Parietal lobe (tissue), 2 donors: ENCODE results near the gene SLC43A1. TPM values are rescaled to one million over a fixed set of nuclear protein-coding genes. Genes with fewer than 3 reads are reported as not detected.

Experiments
- small RNA-seq: library from RNA; depleted of rRNA; stranded (forward); fragments of <200 nt; gene quantifications from one replicate; pipeline ENCODE3, GENCODE V24; 2014; ENCODE audit warnings: low replicate concordance
- total RNA-seq: library from RNA; depleted of rRNA; stranded (reverse); fragments of >200 nt; gene quantifications from one replicate; pipeline ENCODE4 v1.2.3, GENCODE V29; 2014

Gene SLC43A1
- 2.2 TPM for total RNA-seq

DNA sequence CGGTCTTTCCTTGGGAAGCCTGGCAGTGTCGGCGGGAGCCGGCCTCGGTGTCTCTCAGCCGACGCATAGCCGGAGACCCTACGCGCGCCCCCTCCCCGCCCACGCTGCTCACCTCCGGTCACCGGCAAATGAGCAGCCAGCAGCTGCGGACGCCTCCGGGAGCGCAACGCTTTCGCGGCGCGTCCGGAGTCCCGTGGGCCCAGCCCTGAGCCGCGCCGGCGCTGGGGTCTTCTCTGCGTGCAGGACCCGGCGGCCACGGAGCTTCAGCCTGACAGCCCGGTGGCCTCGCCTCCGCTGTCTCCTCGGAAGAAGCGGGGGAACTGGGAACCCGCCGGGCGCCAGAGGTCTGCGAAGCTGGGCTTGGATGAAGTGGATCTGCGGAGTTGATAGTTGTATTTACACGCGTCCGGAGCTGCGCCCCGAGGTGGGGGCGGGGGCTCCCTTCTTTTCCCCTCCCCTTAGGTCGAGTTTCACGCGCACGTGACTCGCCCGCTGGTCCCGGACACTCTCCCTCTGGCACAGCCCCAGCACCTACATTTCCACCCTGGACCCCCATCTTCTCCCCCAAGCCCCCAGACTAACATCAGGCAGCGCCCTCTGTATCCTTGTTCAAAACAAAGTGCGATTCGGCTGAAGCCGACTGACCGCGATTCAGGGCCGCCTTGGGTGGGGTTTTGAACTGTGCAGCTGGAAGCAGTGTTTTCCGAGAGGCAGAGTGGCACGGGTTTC is at the start of gene SLC43A1:
Gene SLC43A1, minus strand, starts transcription at position 371 of the 729 bp plus-strand sequence. CDS start 1,591 bp downstream, outside the sequence.

DNA sequence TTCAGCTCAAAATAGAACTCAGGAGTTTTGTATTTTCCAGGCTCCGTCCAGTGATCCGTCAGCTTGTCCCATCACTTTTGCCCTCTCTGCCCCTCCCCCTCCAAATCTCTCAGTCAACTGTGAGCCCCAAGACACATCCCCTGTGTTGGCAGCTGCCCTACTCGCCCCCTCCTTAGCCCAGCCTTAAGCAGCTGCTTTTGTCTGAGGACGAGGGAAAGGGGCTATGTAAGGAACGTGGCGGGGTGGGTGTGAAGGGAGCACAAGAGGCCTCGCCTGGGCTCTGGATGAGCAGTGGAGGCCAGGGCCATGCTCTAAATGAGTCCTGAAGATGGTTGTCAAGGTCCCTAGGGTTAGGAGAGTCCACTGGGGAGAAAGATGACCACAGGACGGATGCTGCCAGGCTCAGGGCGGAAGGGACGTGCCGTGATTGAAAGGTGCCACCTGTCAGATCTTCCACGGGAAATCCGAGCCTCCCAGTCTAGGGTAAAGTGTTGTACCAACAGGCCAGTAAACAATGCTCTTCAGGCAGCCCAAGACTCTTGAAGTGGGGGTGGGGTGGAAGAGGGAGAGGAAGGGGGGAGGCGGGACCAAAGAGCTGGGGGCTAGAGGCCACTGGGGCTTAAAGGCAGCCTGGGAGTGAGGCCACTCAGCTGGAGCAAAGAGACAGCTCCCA is 21.6 kb upstream of the SLC43A1 start, which contains the start of gene SMTNL1:
Gene SMTNL1, plus strand, starts transcription at position 649 of the 673 bp plus-strand sequence. CDS start 5,048 bp downstream, outside the sequence.

DNA sequence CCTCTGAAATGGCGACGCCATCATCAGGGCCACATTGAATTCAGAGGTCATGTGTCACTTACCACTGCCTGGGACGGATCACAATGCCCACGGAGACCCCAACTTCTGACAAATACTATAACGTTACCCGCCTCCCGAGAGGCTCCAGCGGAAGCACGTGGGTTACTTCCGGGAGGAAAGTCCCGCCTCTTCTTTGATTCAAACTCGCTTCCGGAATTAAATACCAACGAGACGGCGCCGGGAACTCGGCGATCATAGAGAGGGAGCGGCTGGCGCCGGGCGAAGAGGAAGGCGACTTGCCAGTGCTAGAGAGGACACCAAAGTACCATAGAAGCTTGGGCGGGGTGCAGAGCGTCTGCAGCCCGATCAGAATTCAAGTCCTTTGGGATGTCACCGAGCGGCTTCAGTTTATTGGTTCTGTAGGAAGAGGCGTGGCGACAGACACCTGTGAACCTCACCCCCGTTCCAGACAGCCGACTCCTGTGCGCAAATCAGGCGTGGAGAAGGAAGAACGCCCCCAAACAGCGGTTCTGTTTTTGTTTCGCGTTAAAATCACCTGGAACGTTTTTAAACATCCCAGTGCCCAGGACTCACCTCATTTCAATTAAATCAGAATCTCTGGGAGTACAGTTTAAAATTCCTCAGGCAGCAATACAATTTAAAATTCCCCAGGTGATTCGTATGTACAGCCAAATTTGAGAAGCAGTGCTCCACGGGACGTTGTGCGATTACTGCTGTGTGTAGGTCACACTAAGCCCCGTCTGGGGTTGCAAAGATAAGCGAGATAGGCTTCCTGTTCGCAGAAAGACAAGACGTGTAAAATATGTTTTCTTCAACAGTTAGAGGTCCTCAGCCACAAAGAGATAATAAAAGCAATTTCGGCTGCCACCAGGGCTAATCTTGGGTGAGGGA is 15.3 kb upstream of the SLC43A1 start, which contains the start of gene TIMM10:
Gene TIMM10, minus strand, starts transcription at position 159 of the 912 bp plus-strand sequence. CDS start 565 bp downstream, outside the sequence.

DNA sequence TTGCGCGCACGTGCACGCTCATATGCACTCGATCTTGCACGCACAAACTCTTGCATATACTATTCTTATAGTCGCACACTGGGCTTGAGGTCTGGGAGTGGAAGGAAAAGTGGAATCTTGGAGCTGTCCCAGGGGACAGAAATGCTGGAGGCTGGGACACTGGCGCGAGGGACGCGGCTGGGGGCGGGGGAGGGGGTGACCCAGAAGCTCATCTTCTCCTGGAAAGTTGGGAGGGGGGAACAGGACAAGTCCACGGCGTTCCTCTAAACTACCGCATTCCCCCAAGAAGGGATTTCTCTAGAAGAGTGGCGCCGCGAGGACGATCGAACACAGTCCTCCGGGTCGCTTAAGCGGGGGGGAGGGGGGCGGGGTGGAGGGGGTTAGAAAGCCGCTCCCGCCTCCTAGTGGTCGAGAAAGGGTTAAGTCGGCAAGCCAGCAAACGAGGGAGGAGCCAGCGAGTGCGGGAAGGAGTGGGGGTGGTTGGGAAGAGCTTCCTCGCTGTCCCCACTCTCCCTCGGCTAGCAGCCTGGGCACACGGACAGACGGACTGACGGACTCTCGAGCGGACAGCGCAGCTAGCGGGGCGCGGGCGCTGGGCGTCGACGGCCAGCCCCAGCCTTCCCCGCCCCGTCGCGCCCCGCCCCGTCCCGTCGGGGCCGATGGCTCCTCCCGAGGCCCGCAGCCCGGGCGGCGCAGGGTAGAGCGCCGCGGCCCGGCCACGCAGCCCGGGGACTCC is 55.3 kb downstream of the SLC43A1 start, which contains the start of gene RTN4RL2:
Gene RTN4RL2, plus strand, starts transcription at position 507 of the 736 bp plus-strand sequence. CDS start 338 bp downstream, outside the sequence.

Small RNA genes lying within 50 kb of the gene (small RNA-seq; reads per million reads assigned to genes)
- gene RN7SL605P (not detected), gene RNA5SP341 (not detected)

Other genes with a start within 250 kb of the SLC43A1 start
- 21.9 TPM for gene TNKS1BP1, start 190.8 kb downstream of the SLC43A1 start, total RNA-seq
- 62.9 TPM for gene SSRP1, start 179.8 kb downstream of the SLC43A1 start, total RNA-seq
- not detected for gene P2RX3, start 177.3 kb downstream of the SLC43A1 start, total RNA-seq
- gene PRG3, start 134.6 kb downstream of the SLC43A1 start, total RNA-seq = not detected
- gene PRG2, start 125.1 kb downstream of the SLC43A1 start, total RNA-seq = not detected
- 19.1 TPM for gene SLC43A3, start 88.6 kb downstream of the SLC43A1 start, total RNA-seq
- 1.6 TPM for gene RTN4RL2, start 55.2 kb downstream of the SLC43A1 start, total RNA-seq
- 17.8 TPM for gene TIMM10, start 15.1 kb upstream of the SLC43A1 start, total RNA-seq
- gene SMTNL1, start 21.9 kb upstream of the SLC43A1 start, total RNA-seq = not detected
- 61.7 TPM for gene UBE2L6, start 52.0 kb upstream of the SLC43A1 start, total RNA-seq
- gene SERPING1, start 82.0 kb upstream of the SLC43A1 start, total RNA-seq = 15.0 TPM
- gene YPEL4, start 134.2 kb upstream of the SLC43A1 start, total RNA-seq = 5.6 TPM
- 11.0 TPM for gene CLP1, start 142.1 kb upstream of the SLC43A1 start, total RNA-seq
- gene ZDHHC5, start 152.4 kb upstream of the SLC43A1 start, total RNA-seq = 22.5 TPM
- gene MED19, start 196.5 kb upstream of the SLC43A1 start, total RNA-seq = 33.2 TPM
- 65.7 TPM for gene TMX2, start 196.9 kb upstream of the SLC43A1 start, total RNA-seq
- gene SELENOH, start 225.8 kb upstream of the SLC43A1 start, total RNA-seq = 42.9 TPM
- gene BTBD18, start 236.1 kb upstream of the SLC43A1 start, total RNA-seq = not detected
- 201 TPM for gene CTNND1, start 246.1 kb upstream of the SLC43A1 start, total RNA-seq